Chondrocyte (in vitro differentiated cells): Measurements from ENCODE around the gene C1orf146. TPM values are rescaled to one million over a fixed set of nuclear protein-coding genes. Genes with fewer than 3 reads are reported as not detected.

Experiments used
- DNase-seq: peaks from one replicate; pipeline ENCODE4 v3.0.0; 2021; ENCODE audit warnings: mixed read lengths, low spot score
- H3K27ac Mint-ChIP-seq: one replicate; pipeline ENCODE4 v1.8.0; 2021; ENCODE audit warnings: mild to moderate bottlenecking, moderate library complexity, mixed read lengths; ENCODE audit not compliant: unreplicated experiment
- H3K27me3 Mint-ChIP-seq: 2 replicates; pipeline ENCODE4 v1.8.0; 2021; ENCODE audit warnings: low read depth, mixed read lengths
- H3K36me3 Mint-ChIP-seq: 2 replicates; pipeline ENCODE4 v1.8.0; 2021; ENCODE audit warnings: low read depth, mixed read lengths
- H3K4me1 Mint-ChIP-seq: 2 replicates; pipeline ENCODE4 v1.8.0; 2021; ENCODE audit warnings: low read depth, mild to moderate bottlenecking, mixed read lengths
- H3K4me3 Mint-ChIP-seq: one replicate; pipeline ENCODE4 v1.8.0; 2021; ENCODE audit warnings: mild to moderate bottlenecking, moderate library complexity, mixed read lengths; ENCODE audit not compliant: unreplicated experiment
- H3K9me3 Mint-ChIP-seq: 2 replicates; pipeline ENCODE4 v1.8.0; 2021; ENCODE audit warnings: low read depth, mixed read lengths
- long read RNA-seq: library from polyadenylated mRNA; stranded (forward); transcript quantifications from one replicate; pipeline ENCODE4 v2.0.0, GENCODE V29; 2021
- total RNA-seq: library from RNA; stranded (reverse); gene quantifications from 3 replicates; pipeline ENCODE4 v1.2.1, GENCODE V29; 2021
- TF ChIP-seq, protein P1 (sequence below): fragments of 200-600 bp; sonication (generic); IDR thresholded peaks from 2 replicates; pipeline ENCODE4 v1.5.0; 2021; ENCODE audit warnings: antibody characterized with exemption, mild to moderate bottlenecking, moderate library complexity

The C1orf146 gene, protein sequence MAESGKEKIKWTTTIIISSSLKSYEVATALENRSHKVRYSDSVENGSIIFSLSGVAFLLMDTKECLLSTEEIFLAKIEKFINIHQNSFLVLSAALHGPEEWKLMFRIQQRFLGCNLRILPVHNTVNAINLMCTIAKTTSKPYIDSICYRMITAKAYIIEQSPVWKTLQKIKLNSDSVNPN
- total RNA-seq = not detected in 3 replicates
- long read RNA-seq = 0 reads

DNA sequence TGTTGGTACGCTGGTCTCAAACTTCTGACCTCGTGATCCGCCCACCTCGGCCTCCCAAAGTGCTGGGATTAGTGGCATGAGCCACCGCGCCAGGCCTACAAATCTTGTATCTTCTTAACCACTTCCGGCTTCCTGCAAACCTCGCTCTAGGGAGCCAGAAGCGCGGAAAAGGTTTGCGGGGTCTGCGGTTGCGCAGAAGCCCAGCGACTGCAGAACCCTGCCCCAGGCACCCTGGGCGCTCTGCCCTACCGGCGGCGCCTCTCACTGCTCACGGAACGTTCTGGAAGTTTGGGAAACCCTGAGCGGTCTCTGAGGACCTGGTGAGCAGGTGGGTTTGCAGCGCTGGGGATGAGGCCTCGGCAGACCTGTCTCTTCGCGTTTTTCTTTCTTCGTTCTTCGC lies at the start of gene C1orf146:
Gene C1orf146 (plus strand): TSS at position 195 of the 400 bp plus-strand sequence. CDS start 13,506 bp downstream, outside the sequence.
- Mint-ChIP-seq H3K36me3 (no peaks in the 10 kb centered on the region), H3K4me3 (no peak within 1 kb of the TSS), H3K27me3 (peaks cover 6% of the 10 kb centered on the region), H3K9me3 (no peaks in the 10 kb centered on the region), H3K4me1 (no peaks in the 10 kb centered on the region), H3K27ac (no peak within 1 kb of the TSS)
- TF ChIP-seq, protein P1, sequence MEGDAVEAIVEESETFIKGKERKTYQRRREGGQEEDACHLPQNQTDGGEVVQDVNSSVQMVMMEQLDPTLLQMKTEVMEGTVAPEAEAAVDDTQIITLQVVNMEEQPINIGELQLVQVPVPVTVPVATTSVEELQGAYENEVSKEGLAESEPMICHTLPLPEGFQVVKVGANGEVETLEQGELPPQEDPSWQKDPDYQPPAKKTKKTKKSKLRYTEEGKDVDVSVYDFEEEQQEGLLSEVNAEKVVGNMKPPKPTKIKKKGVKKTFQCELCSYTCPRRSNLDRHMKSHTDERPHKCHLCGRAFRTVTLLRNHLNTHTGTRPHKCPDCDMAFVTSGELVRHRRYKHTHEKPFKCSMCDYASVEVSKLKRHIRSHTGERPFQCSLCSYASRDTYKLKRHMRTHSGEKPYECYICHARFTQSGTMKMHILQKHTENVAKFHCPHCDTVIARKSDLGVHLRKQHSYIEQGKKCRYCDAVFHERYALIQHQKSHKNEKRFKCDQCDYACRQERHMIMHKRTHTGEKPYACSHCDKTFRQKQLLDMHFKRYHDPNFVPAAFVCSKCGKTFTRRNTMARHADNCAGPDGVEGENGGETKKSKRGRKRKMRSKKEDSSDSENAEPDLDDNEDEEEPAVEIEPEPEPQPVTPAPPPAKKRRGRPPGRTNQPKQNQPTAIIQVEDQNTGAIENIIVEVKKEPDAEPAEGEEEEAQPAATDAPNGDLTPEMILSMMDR = no peak
- DNase-seq = no peak

DNA sequence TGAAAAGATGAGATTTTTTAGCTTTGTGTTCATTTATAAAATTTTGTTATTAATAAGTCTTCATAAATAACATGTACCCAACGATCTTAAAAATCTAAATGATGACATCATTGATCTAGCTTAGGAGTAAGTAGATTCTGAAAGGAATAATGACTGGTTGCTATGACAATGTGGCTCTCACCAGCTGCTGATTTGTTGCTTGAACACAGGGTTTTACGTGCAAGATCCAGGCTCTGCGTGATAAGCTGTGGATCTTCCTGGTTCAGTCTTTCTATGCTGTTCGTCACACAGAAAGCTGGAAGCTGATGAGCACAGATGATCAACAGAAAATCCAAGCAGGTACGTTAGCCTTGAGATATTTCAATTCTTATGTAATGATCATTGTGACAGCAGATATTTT lies 49.1 kb upstream of the C1orf146 start:
- Mint-ChIP-seq H3K27ac (no peak overlapping the region), H3K27me3 (no peaks in the 10 kb centered on the region), H3K4me3 (no peak overlapping the region), H3K4me1 (no peaks in the 10 kb centered on the region), H3K36me3 (no peaks in the 10 kb centered on the region), H3K9me3 (no peaks in the 10 kb centered on the region)
- TF ChIP-seq, protein P1 = no peak
- DNase-seq = no peak

DNA sequence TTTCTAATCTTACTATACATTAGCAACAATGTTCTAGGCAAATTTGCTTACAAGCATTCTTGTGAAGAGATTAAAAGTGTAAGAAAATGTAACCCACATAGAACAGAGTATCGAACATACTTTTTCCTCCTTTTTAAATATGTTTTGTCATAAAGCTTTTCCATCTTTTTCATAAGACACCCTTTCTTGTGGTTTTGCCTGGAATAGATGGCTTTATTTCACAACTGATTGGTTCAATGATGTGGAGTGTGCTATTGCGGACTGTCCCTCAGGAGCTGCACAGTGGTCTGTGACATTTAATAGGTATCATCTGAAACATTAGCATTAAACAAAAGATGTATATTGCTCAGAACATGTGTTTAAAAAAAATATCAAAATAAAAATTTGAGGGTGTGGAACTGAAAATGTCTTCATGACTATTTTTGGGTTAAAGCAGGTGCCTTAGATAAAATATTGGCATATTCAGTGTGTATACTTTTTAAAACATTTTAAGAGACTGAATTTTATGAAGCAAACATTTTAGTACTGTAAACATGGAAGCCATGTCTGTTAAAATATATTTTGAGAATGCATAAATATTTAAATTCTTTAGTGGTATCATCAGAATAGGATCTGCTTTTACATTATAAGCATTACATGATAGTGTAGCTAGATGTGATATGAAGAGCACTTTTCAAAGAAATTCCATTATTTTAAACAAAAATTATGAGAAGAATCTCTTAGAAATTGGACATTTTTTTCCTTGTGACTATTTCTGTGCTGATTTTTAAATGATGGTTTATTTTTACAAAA lies 48.3 kb upstream of the C1orf146 start:
- no peak overlapping the region for H3K27ac Mint-ChIP-seq
- H3K36me3 Mint-ChIP-seq = no peaks in the 10 kb centered on the region

DNA sequence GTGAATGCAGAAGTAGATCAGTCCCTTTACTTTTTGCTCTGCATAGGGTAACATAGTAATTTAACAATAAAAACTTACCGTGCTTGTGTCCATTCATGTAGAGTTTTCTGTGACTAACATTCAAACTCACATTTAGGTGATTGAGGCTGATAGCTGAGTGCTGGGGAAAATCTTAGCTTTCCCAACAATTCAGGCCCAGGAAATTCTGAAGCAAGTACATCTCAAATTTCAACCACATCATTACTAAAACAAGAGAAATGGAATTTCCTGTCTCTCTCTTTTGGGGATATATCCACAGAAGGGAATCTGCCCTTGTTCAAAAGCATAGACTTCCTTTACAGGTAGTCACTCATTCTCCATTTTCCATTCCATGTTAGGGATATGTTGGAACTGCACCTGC lies 33.1 kb upstream of the C1orf146 start:
- Mint-ChIP-seq H3K4me1 (peaks cover 21% of the 10 kb centered on the region), H3K4me3 (no peak overlapping the region), H3K27me3 (no peaks in the 10 kb centered on the region), H3K27ac (peak overlapping the region; percentile 17), H3K36me3 (peaks cover 5% of the 10 kb centered on the region), H3K9me3 (no peaks in the 10 kb centered on the region)
- TF ChIP-seq, protein P1 = no peak
- DNase-seq = no peak

More for the DNA sequence above, 48.3 kb upstream of the C1orf146 start:
- no peaks in the 10 kb centered on the region for H3K4me1 Mint-ChIP-seq
- DNase-seq = no peak
- H3K27me3 Mint-ChIP-seq = no peaks in the 10 kb centered on the region
- no peak overlapping the region for H3K4me3 Mint-ChIP-seq
- TF ChIP-seq, protein P1 = no peak
- no peaks in the 10 kb centered on the region for H3K9me3 Mint-ChIP-seq

DNA sequence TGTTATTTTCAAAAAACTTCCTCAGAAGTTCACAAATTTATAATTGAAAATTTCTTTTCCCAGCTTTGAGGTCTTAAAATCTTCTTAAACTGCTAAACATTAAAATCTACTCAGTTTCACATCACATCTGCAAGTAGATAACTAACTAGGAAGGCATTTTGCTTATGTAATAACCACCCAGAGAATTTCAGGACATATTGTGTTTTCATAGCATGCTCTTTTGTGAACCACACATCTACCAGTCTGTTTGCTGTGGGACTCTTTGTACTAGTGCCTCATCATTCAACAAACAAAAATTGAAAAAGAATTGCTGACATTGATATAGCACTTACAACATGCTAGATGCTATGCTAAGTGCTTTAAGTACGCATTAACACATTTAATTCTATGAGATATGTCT lies 31.6 kb upstream of the C1orf146 start:
- no peak overlapping the region for H3K27ac Mint-ChIP-seq
- H3K27me3 Mint-ChIP-seq = no peaks in the 10 kb centered on the region
- H3K36me3 Mint-ChIP-seq = no peaks in the 10 kb centered on the region
- TF ChIP-seq, protein P1 = no peak
- H3K4me1 Mint-ChIP-seq = peaks cover 21% of the 10 kb centered on the region
- no peak for DNase-seq
- H3K4me3 Mint-ChIP-seq = no peak overlapping the region
- no peaks in the 10 kb centered on the region for H3K9me3 Mint-ChIP-seq
